H9 (cell line): ENCODE results near the gene IGFBP1. TPM values are rescaled to one million over a fixed set of nuclear protein-coding genes. Genes with fewer than 3 reads are reported as not detected.
"Not testable (repeated sequence)": the region's sequence is repeated elsewhere in the genome, so short reads cannot be mapped to it uniquely, and the experiment has no call there.

Experiments
- DNase-seq: peaks from one replicate; pipeline ENCODE4 v3.0.0-alpha.2; 2017
- H2AFZ ChIP-seq: one replicate; pipeline ENCODE4 v1.6.1; 2013; ENCODE audit warnings: mild to moderate bottlenecking, low read length, control low read depth, moderate library complexity
- H2AK5ac ChIP-seq: 2 replicates; pipeline ENCODE4 v1.6.1; 2013; ENCODE audit warnings: low read length, control low read depth, mixed read lengths; ENCODE audit not compliant: insufficient read length
- H2BK120ac ChIP-seq: one replicate; pipeline ENCODE4 v1.6.1; 2013; ENCODE audit warnings: low read depth, mild to moderate bottlenecking, low read length, control low read depth, inconsistent platforms; ENCODE audit not compliant: poor library complexity, severe bottlenecking
- H2BK12ac ChIP-seq: 2 replicates; pipeline ENCODE4 v1.6.1; 2013; ENCODE audit warnings: low read length, control low read depth, mixed read lengths, low read depth; ENCODE audit not compliant: insufficient read length
- H2BK15ac ChIP-seq: 2 replicates; pipeline ENCODE4 v1.6.1; 2013; ENCODE audit warnings: low read depth, low read length, control low read depth
- H2BK20ac ChIP-seq: one replicate; pipeline ENCODE4 v1.6.1; 2013; ENCODE audit warnings: low read depth, mild to moderate bottlenecking, low read length, control low read depth, inconsistent platforms; ENCODE audit not compliant: poor library complexity, severe bottlenecking
- H2BK5ac ChIP-seq: 2 replicates; pipeline ENCODE4 v1.6.1; 2013; ENCODE audit warnings: low read length, control low read depth, mixed read lengths; ENCODE audit not compliant: insufficient read length
- H3K14ac ChIP-seq: 2 replicates; pipeline ENCODE4 v1.6.1; 2013; ENCODE audit warnings: low read length, control low read depth; ENCODE audit not compliant: insufficient read depth
- H3K18ac ChIP-seq: 2 replicates; pipeline ENCODE4 v1.6.1; 2013; ENCODE audit warnings: low read depth, mild to moderate bottlenecking, mixed read lengths, low read length, control low read depth; ENCODE audit not compliant: insufficient read length
- H3K23ac ChIP-seq: 2 replicates; pipeline ENCODE4 v1.6.1; 2013; ENCODE audit warnings: low read length, control low read depth, mixed read lengths, low read depth; ENCODE audit not compliant: insufficient read length
- H3K23me2 ChIP-seq: 2 replicates; pipeline ENCODE4 v1.6.1; 2013; ENCODE audit warnings: low read depth, mild to moderate bottlenecking, mixed read lengths, low read length, control low read depth; ENCODE audit not compliant: insufficient read length, poor library complexity, severe bottlenecking
- H3K27ac ChIP-seq: 2 replicates; pipeline ENCODE4 v1.5.1; 2013; ENCODE audit warnings: low read length, control low read depth, mixed read lengths, low read depth; ENCODE audit not compliant: insufficient read length
- H3K27me3 ChIP-seq: 2 replicates; pipeline ENCODE4 v1.6.1; 2013; ENCODE audit warnings: low read length, control low read depth, inconsistent platforms; ENCODE audit not compliant: insufficient read depth
- H3K4ac ChIP-seq: 2 replicates; pipeline ENCODE4 v1.6.1; 2013; ENCODE audit warnings: low read depth, mild to moderate bottlenecking, control low read depth, inconsistent platforms, low read length, moderate library complexity
- H3K4me1 ChIP-seq: 2 replicates; pipeline ENCODE4 v1.6.1; 2013; ENCODE audit warnings: low read length, control low read depth, inconsistent platforms; ENCODE audit not compliant: insufficient read depth
- H3K4me2 ChIP-seq: 2 replicates; pipeline ENCODE4 v1.6.1; 2013; ENCODE audit warnings: low read length, control low read depth, mixed read lengths; ENCODE audit not compliant: insufficient read length, insufficient read depth
- H3K56ac ChIP-seq: 2 replicates; pipeline ENCODE4 v1.6.1; 2013; ENCODE audit warnings: low read depth, mild to moderate bottlenecking, mixed read lengths, low read length, control low read depth; ENCODE audit not compliant: insufficient read length
- H3K79me1 ChIP-seq: 2 replicates; pipeline ENCODE4 v1.6.1; 2013; ENCODE audit warnings: low read depth, mild to moderate bottlenecking, moderate library complexity, low read length, control low read depth, inconsistent platforms; ENCODE audit not compliant: insufficient read depth, poor library complexity, severe bottlenecking
- H3K79me2 ChIP-seq: 2 replicates; pipeline ENCODE4 v1.6.1; 2013; ENCODE audit warnings: low read length, control low read depth, inconsistent platforms; ENCODE audit not compliant: insufficient read depth
- H3K9ac ChIP-seq: 2 replicates; pipeline ENCODE4 v1.6.1; 2013; ENCODE audit warnings: low read length, control low read depth, mixed read lengths; ENCODE audit not compliant: insufficient read length; ENCODE audit errors: extremely low read depth
- H3K9me3 ChIP-seq: one replicate; pipeline ENCODE4 v1.6.1; 2013; ENCODE audit warnings: low read depth, low read length, inconsistent platforms; ENCODE audit not compliant: control insufficient read depth
- H3T11ph ChIP-seq: one replicate; pipeline ENCODE4 v1.6.1; 2013; ENCODE audit warnings: mild to moderate bottlenecking, low read length, control low read depth, inconsistent platforms
- H4K20me1 ChIP-seq: one replicate; pipeline ENCODE4 v1.6.1; 2013; ENCODE audit not compliant: control insufficient read depth, insufficient read length, insufficient read depth
- H4K5ac ChIP-seq: 2 replicates; pipeline ENCODE4 v1.6.1; 2013; ENCODE audit warnings: low read depth, mild to moderate bottlenecking, mixed read lengths, low read length, control low read depth; ENCODE audit not compliant: insufficient read length
- H4K8ac ChIP-seq: replicated peaks from 2 replicates; pipeline ENCODE4 v1.6.1; 2013; ENCODE audit warnings: low read length, control low read depth, mixed read lengths, low read depth; ENCODE audit not compliant: insufficient read length
- H4K91ac ChIP-seq: 2 replicates; pipeline ENCODE4 v1.6.1; 2013; ENCODE audit warnings: low read depth, mild to moderate bottlenecking, moderate library complexity, mixed read lengths, low read length, control low read depth; ENCODE audit not compliant: insufficient read length
- H3K27ac Mint-ChIP-seq, 3 experiments: 2 replicates in 2 of 3; 3 replicates in 1 of 3; pipeline ENCODE4 v1.8.0; 2020 to 2021; ENCODE audit warnings: mixed read lengths in 3 of 3, mild to moderate bottlenecking in 1 of 3, moderate library complexity in 1 of 3
- H3K27me3 Mint-ChIP-seq: 2 replicates; pipeline ENCODE4 v1.8.0; 2021; ENCODE audit warnings: low read depth, mild to moderate bottlenecking, moderate library complexity, mixed read lengths
- H3K36me3 Mint-ChIP-seq, 3 experiments: 2 replicates in 2 of 3; 3 replicates in 1 of 3; pipeline ENCODE4 v1.8.0; 2020 to 2021; ENCODE audit warnings: low read depth in 3 of 3, mixed read lengths in 3 of 3; ENCODE audit not compliant: insufficient read depth in 1 of 3
- H3K4me1 Mint-ChIP-seq, 2 experiments: 2 replicates each; pipeline ENCODE4 v1.8.0; 2020; ENCODE audit warnings: mixed read lengths in 2 of 2
- H3K4me3 Mint-ChIP-seq, 2 experiments: 2 replicates in 1 of 2; 3 replicates in 1 of 2; pipeline ENCODE4 v1.8.0; 2020 to 2021; ENCODE audit warnings: mild to moderate bottlenecking in 2 of 2, mixed read lengths in 2 of 2, moderate library complexity in 1 of 2
- H3K9me3 Mint-ChIP-seq, 2 experiments: 2 replicates in 1 of 2; 3 replicates in 1 of 2; pipeline ENCODE4 v1.8.0; 2020; ENCODE audit warnings: mild to moderate bottlenecking in 2 of 2, mixed read lengths in 2 of 2, moderate library complexity in 1 of 2
- WGBS: extraction: QIAGEN DNeasy Blood & Tissue Kit; methylation state at CpG from one replicate; pipeline ENCODE4 v1.1.7; 2013; ENCODE audit warnings: missing lambda C conversion rate, low lambda C conversion rate, mixed read lengths; ENCODE audit not compliant: insufficient read length; ENCODE audit errors: extremely low coverage; 5-methylcytosine and 5-hydroxymethylcytosine counted together
- total RNA-seq: library from RNA; stranded (reverse); gene quantifications from 2 replicates; pipeline ENCODE4 v1.2.1, GENCODE V29; 2021

The IGFBP1 gene
- total RNA-seq, 1 experiment from 2014 or later: not detected

DNA sequence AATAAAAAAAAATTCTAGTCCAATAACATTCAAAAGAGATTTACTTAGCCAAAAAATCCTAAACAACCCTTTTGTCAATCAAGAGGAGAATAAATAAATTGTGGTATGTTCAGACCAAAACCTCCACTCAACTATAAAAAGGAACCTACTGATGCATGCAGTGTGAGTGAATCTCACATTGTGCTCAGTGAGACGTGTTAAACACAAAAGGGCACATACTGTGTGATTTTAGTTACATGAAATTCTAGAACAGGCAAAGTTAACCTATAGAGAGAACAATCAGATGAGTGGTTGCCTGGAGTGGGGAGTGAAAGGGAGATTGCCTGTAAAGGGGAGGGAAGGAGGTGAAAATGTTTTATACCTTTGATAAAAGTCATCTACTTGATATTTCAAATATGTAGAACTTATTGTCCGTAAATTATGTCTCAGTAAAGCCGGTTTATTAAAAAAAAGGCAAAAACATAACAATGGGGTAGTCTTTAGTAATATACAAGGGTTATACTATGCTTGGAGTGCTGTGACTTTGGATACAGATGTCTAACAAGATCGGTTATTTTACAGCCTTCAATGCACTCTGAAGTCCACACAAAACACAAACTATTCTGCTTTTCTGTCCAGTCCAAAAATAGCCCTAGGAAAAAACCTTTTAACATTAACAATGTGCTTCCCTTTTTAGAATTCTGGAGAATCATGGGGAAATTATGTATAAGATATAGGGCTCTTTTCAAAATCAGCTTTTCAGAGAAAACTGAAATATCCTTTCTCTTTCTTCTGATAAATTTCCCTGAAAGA, 46.2 kb upstream of the IGFBP1 start:
- H3K4ac ChIP-seq, H2AFZ ChIP-seq, H2BK5ac ChIP-seq, H3K9me3 ChIP-seq, H3K23me2 ChIP-seq, H3K27me3 ChIP-seq, H3K79me1 ChIP-seq, H3K23ac ChIP-seq, H2BK12ac ChIP-seq, H3K4me3 Mint-ChIP-seq, H4K20me1 ChIP-seq, H3K56ac ChIP-seq, H4K5ac ChIP-seq, H3K9me3 Mint-ChIP-seq, H4K91ac ChIP-seq, H4K8ac ChIP-seq, H3K27ac Mint-ChIP-seq, H3K18ac ChIP-seq, H3T11ph ChIP-seq, H3K36me3 Mint-ChIP-seq, H3K4me1 ChIP-seq, H3K9ac ChIP-seq, H2BK20ac ChIP-seq, H3K4me2 ChIP-seq, H2BK120ac ChIP-seq, H3K79me2 ChIP-seq, H2BK15ac ChIP-seq, H3K14ac ChIP-seq, H2AK5ac ChIP-seq, DNase-seq, H3K27ac ChIP-seq, H3K4me1 Mint-ChIP-seq, H3K27me3 Mint-ChIP-seq: not testable (repeated sequence)
- WGBS: no CpG with 5 or more reads among the region's 4 CpGs

DNA sequence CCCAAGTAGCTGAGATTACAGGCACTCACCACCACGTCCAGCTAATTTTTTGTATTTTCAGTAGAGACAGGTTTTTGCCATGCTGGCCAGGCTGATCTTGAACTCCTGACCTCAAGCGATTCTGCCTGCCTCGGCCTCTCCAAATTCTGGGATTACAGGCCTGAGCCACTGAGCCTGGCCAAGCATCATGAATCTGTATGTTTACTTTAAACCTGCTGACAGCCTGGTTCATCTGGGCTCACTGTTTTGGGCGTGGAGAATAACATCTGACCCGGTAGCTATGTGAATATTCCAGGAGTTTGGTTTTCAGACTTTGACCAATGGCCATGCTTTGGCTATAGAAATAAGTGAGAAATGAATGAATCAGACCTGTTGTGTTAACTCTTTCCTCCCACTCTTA, 41.8 kb upstream of the IGFBP1 start:
- H3K9me3 ChIP-seq, H2AK5ac ChIP-seq, H3K27me3 ChIP-seq, H2AFZ ChIP-seq, H3T11ph ChIP-seq, H2BK12ac ChIP-seq, H3K18ac ChIP-seq, H3K14ac ChIP-seq, H3K4me3 Mint-ChIP-seq, H3K23ac ChIP-seq, H2BK120ac ChIP-seq, H3K9ac ChIP-seq, H2BK5ac ChIP-seq, DNase-seq, H3K27ac ChIP-seq, H4K20me1 ChIP-seq, H3K4me1 ChIP-seq, H2BK15ac ChIP-seq, H3K4me2 ChIP-seq, H3K4ac ChIP-seq, H3K9me3 Mint-ChIP-seq, H3K23me2 ChIP-seq, H4K8ac ChIP-seq, H3K27me3 Mint-ChIP-seq, H4K91ac ChIP-seq, H4K5ac ChIP-seq, H3K27ac Mint-ChIP-seq, H2BK20ac ChIP-seq, H3K79me2 ChIP-seq, H3K79me1 ChIP-seq, H3K56ac ChIP-seq, H3K4me1 Mint-ChIP-seq, H3K36me3 Mint-ChIP-seq: not testable (repeated sequence)
- no CpG with 5 or more reads among the region's 5 CpGs for WGBS
